GM12878 (cell line): ENCODE measurements around the gene COPZ1. TPM values are rescaled to one million over a fixed set of nuclear protein-coding genes. Genes with fewer than 3 reads are reported as not detected.

Source experiments
- ATAC-seq: fragments of 200-7000 bp; cut with Tn5 transposase; 3 replicates; pipeline ENCODE4 v1.9.1; 2020; ENCODE audit warnings: mild to moderate bottlenecking, moderate library complexity
- BruUV-seq: library from RNA; stranded (reverse); fragments of 400-500 nt; replicated peaks from 2 replicates; lab custom pipeline; 2021; lab: Mats Ljungman, UMichigan
- CTCF ChIA-PET: fragments of 300-600 bp; sonication (Branson Sonifier 250); formaldehyde crosslinking; extraction: SDS; loops from one replicate; lab custom pipeline; 2021; ENCODE audit warnings: inconsistent platforms; lab: Yijun Ruan, JAX
- POLR2A ChIA-PET: fragments of 350-600 bp; formaldehyde crosslinking; extraction: SDS; loops from one replicate; lab custom pipeline; 2021; ENCODE audit warnings: inconsistent platforms; lab: Charles Lee
- RAD21 ChIA-PET: fragments of 300-600 bp; sonication (Branson Sonifier 250); formaldehyde crosslinking; loops from one replicate; lab custom pipeline; 2023; ENCODE audit warnings: antibody characterized with exemption; ENCODE audit not compliant: unreplicated experiment; lab: Charles Lee
- SMC1A ChIA-PET: fragments of 300-600 bp; sonication (Branson Sonifier 250); formaldehyde crosslinking; loops from one replicate; lab custom pipeline; 2023; ENCODE audit not compliant: unreplicated experiment, uncharacterized antibody; lab: Charles Lee
- DNase-seq: peaks from one replicate; pipeline ENCODE4 v3.0.0-alpha.2; 2011; ENCODE audit warnings: low read depth, low spot score
- FAIRE-seq: peaks from 3 replicates; lab custom pipeline; 2011; peaks lifted over from hg19 to GRCh38; lab: Jason Lieb, UNC
- H2AFZ ChIP-seq: 2 replicates; pipeline ENCODE4 v1.6.0; 2011; ENCODE audit warnings: low read depth, low read length, control low read depth; ENCODE audit not compliant: control insufficient read depth
- H3K27ac ChIP-seq: 2 replicates; pipeline ENCODE4 v1.5.1; 2011; ENCODE audit warnings: control low read depth; ENCODE audit not compliant: control insufficient read depth, insufficient read depth
- H3K27me3 ChIP-seq, 2 experiments: replicated peaks in 1 of 2; 2 replicates each; pipeline versions ENCODE4 v1.6.0 to v1.6.1; 2011; ENCODE audit warnings: low read length in 1 of 2; ENCODE audit not compliant: control insufficient read depth in 2 of 2, insufficient read depth in 2 of 2
- H3K36me3 ChIP-seq, 2 experiments: 2 replicates each; pipeline ENCODE4 v1.5.1; 2011; ENCODE audit warnings: low read length in 1 of 2; ENCODE audit not compliant: control insufficient read depth in 2 of 2, insufficient read depth in 2 of 2
- H3K4me1 ChIP-seq: 2 replicates; pipeline ENCODE4 v1.6.1; 2011; ENCODE audit warnings: mild to moderate bottlenecking, low read length, moderate library complexity, mixed read lengths; ENCODE audit not compliant: control insufficient read depth, insufficient read depth
- H3K4me2 ChIP-seq: 2 replicates; pipeline ENCODE4 v1.6.0; 2011; ENCODE audit warnings: control low read depth; ENCODE audit not compliant: control insufficient read depth, insufficient read depth
- H3K4me3 ChIP-seq: fragments of 200-600 bp; sonication (generic); 2 replicates; pipeline ENCODE4 v1.5.1; 2016
- H3K79me2 ChIP-seq: 2 replicates; pipeline ENCODE4 v1.6.0; 2011; ENCODE audit warnings: low read length; ENCODE audit not compliant: control insufficient read depth, insufficient read depth
- H3K9ac ChIP-seq: 2 replicates; pipeline ENCODE4 v1.8.0; 2011; ENCODE audit warnings: low read length, control low read depth, mixed read lengths; ENCODE audit not compliant: control insufficient read depth, insufficient read depth
- H3K9me3 ChIP-seq: replicated peaks from 3 replicates; pipeline ENCODE4 v1.5.1; 2011; ENCODE audit warnings: mild to moderate bottlenecking, low read length; ENCODE audit not compliant: control insufficient read depth, insufficient read depth
- H4K20me1 ChIP-seq: 2 replicates; pipeline ENCODE4 v1.6.0; 2011; ENCODE audit not compliant: control insufficient read depth, insufficient read depth
- BCLAF1 ChIP-seq: fragments of 450-650 bp; IDR thresholded peaks from 2 replicates; pipeline ENCODE4 v1.6.1; 2017; ENCODE audit warnings: antibody characterized with exemption, mild to moderate bottlenecking, moderate library complexity
- CBX3 ChIP-seq: fragments of 200-600 bp; sonication (generic); IDR thresholded peaks from 2 replicates; pipeline ENCODE4 v1.6.1; 2016; ENCODE audit warnings: low read depth, borderline replicate concordance
- CBX5 ChIP-seq: sonication (generic); IDR thresholded peaks from 2 replicates; pipeline ENCODE4 v1.6.1; 2016; ENCODE audit warnings: low read depth, moderate library complexity, mild to moderate bottlenecking, inconsistent platforms
- CREB1 ChIP-seq: IDR thresholded peaks from 2 replicates; pipeline ENCODE4 v1.6.1; 2012; ENCODE audit warnings: low read depth, mild to moderate bottlenecking, inconsistent platforms
- DPF2 ChIP-seq: fragments of 450-650 bp; IDR thresholded peaks from 2 replicates; pipeline ENCODE4 v1.6.1; 2017; ENCODE audit warnings: mild to moderate bottlenecking
- ESRRA ChIP-seq: IDR thresholded peaks from 2 replicates; pipeline ENCODE4 v1.6.1; 2012; ENCODE audit warnings: mild to moderate bottlenecking, low read length, improper control_type of control experiment
- FOS ChIP-seq: IDR thresholded peaks from 3 replicates; pipeline ENCODE4 v1.6.1; 2011; ENCODE audit warnings: borderline replicate concordance; ENCODE audit not compliant: insufficient read length; ENCODE audit errors: extremely low read depth
- IRF3 ChIP-seq: fragments of 450-650 bp; IDR thresholded peaks from 2 replicates; pipeline ENCODE4 v1.6.1; 2014; ENCODE audit warnings: mild to moderate bottlenecking
- IRF5 ChIP-seq: fragments of 450-650 bp; IDR thresholded peaks from 2 replicates; pipeline ENCODE4 v1.6.1; 2017; ENCODE audit warnings: borderline replicate concordance
- MTA2 ChIP-seq: fragments of 450-650 bp; IDR thresholded peaks from 2 replicates; pipeline ENCODE4 v1.6.1; 2016; ENCODE audit warnings: low read depth, mild to moderate bottlenecking, moderate library complexity
- MTA3 ChIP-seq: IDR thresholded peaks from 2 replicates; pipeline ENCODE4 v1.6.1; 2012; ENCODE audit warnings: low read length, inconsistent platforms, borderline replicate concordance
- NRF1 ChIP-seq: conservative IDR thresholded peaks from 2 replicates; pipeline ENCODE4 v1.6.1; 2011; ENCODE audit warnings: mild to moderate bottlenecking, low read depth, low read length, improper control_type of control experiment
- SMC3 ChIP-seq: IDR thresholded peaks from 2 replicates; pipeline ENCODE4 v1.6.1; 2011; ENCODE audit warnings: low read length, improper control_type of control experiment, borderline replicate concordance
- STAT1 ChIP-seq: fragments of 450-650 bp; conservative IDR thresholded peaks from 2 replicates; pipeline ENCODE4 v1.6.1; 2014; ENCODE audit warnings: antibody characterized with exemption, mild to moderate bottlenecking
- YBX1 ChIP-seq: fragments of 450-650 bp; IDR thresholded peaks from 2 replicates; pipeline ENCODE4 v1.6.1; 2016; ENCODE audit warnings: antibody characterized with exemption
- ZBTB4 ChIP-seq: fragments of 450-650 bp; formaldehyde crosslinking; IDR thresholded peaks from 2 replicates; pipeline ENCODE4 v1.4.0; 2022; ENCODE audit warnings: mild to moderate bottlenecking, moderate library complexity
- ZNF24 ChIP-seq: fragments of 450-650 bp; IDR thresholded peaks from 2 replicates; pipeline ENCODE4 v1.6.1; 2017; ENCODE audit warnings: antibody characterized with exemption, mild to moderate bottlenecking
- ZSCAN29 ChIP-seq: fragments of 450-650 bp; IDR thresholded peaks from 2 replicates; pipeline ENCODE4 v1.6.1; 2017; ENCODE audit warnings: mild to moderate bottlenecking, moderate library complexity
- WGBS: methylation state at CpG from one replicate; pipeline ENCODE4 v1.1.6; 2016; ENCODE audit warnings: low lambda C conversion rate; ENCODE audit not compliant: insufficient replicate concordance, insufficient coverage; ENCODE audit errors: missing lambda C conversion rate; 5-methylcytosine and 5-hydroxymethylcytosine counted together
- in situ Hi-C: fragments of 300-500 bp; cut with MboI; formaldehyde crosslinking; loops from 9 replicates; pipeline ENCODE4 v1.14.3; 2018; ENCODE audit warnings: mixed read lengths
- intact Hi-C: fragments of 100-400 bp; cut with micrococcal nuclease; formaldehyde crosslinking; loops from one replicate; pipeline ENCODE4 v1.14.2; 2022; ENCODE audit not compliant: unreplicated experiment
- polyA plus RNA-seq, 11 experiments: library from polyadenylated mRNA; depleted of rRNA in 4 of 11; unstranded in 6 of 11; stranded (reverse) in 5 of 11; fragments of >200 nt; fragmentation: Nextera tagmentation in 4 of 11; fragmentation: Illumina TruSeq in 1 of 11; extraction: Ambion mirVana in 4 of 11; extraction: Trizol in 1 of 11; gene quantifications; 1 replicate in 1 of 11; 2 replicates in 10 of 11; pipeline versions ENCODE4 v1.2.1 to v1.2.3, GENCODE V29; 2011 to 2016; ENCODE audit warnings: inconsistent platforms in 2 of 11, missing spikeins in 2 of 11, low read depth in 1 of 11
- total RNA-seq, 4 experiments: library from RNA; depleted of rRNA in 3 of 4; stranded (reverse); fragments of >200 nt in 3 of 4; fragmentation: Illumina TruSeq in 1 of 4; extraction: Trizol in 1 of 4; gene quantifications; 2 replicates each; pipeline versions ENCODE4 v1.2.1 to v1.2.3, GENCODE V29; 2013 to 2021

COPZ1 gene
- total and polyA plus RNA-seq, 10 of the 15 experiments (the other 5 are each of a cell fraction or from before 2014, with no cell fraction given) = 112 to 378 (median 184) TPM

- Histone ChIP-seq H2AFZ (no peak overlapping the region), H3K27ac (no peak overlapping the region), H3K4me3 (no peak overlapping the region), H3K27me3 (no peaks in the 10 kb centered on the region), H3K9me3 (no peaks in the 10 kb centered on the region), H3K4me1 (peaks cover 12% of the 10 kb centered on the region; the same call in 1 of the 2 replicates), H3K36me3 (peaks cover 0 to under 1% of the 10 kb centered on the region in 2 experiments; a peak in 2 of 4 replicates)
- in situ Hi-C loops (no loop called here), intact Hi-C loops (no loop called here)
- FAIRE-seq (no peak), ATAC-seq (no peak)
- CTCF ChIA-PET = interaction anchor here (1.4 to 8.6 kb wide), 7 partner anchors 12 to 104 kb away, joined by 4 to 116 read pairs (median 66); partner anchors contain the start of gene COPZ1
- BruUV-seq = no TSS peak
- TF ChIP-seq MTA3 (no peak), IRF5 (no peak), ZBTB4 (CRISPR knock-in tag) (no peak), ESRRA (no peak), ZSCAN29 (no peak), CBX3 (no peak), ZNF24 (no peak), CREB1 (no peak), CBX5 (no peak), YBX1 (no peak), FOS (no peak), STAT1 (no peak), DPF2 (no peak), SMC3 (no peak), MTA2 (no peak), IRF3 (no peak), NRF1 (no peak), BCLAF1 (no peak)
- TF ChIP-seq, all 136 proteins: peak for 0
- ChIA-PET POLR2A (interaction anchor here (1.4 to 1.6 kb wide), 2 partner anchors 14 to 22 kb away, joined by 3 to 5 read pairs; no protein-coding TSS in a partner anchor), SMC1A (interaction anchor here (1.2 to 1.9 kb wide), 3 partner anchors 11 to 140 kb away, joined by 3 to 8 read pairs (median 3); no protein-coding TSS in a partner anchor), RAD21 (interaction anchor here (1.0 to 1.1 kb wide), 2 partner anchors 138 to 142 kb away, joined by 3 read pairs; no protein-coding TSS in a partner anchor)
- Histone ChIP-seq H3K9ac (no peak overlapping the region), H3K79me2 (no peaks in the 10 kb centered on the region), H3K4me2 (no peak overlapping the region), H4K20me1 (no peaks in the 10 kb centered on the region)
- 96% methylated on average over 3 of the region's 3 CpGs for WGBS
- no peak for DNase-seq
Observed at GRCh38 chr12:54356228-54356627, 31.3 kb downstream of the COPZ1 start.
